Astrocyte of the spinal cord (primary cell): ENCODE results near the gene LIN9.
"Not testable (repeated sequence)": the region's sequence is repeated elsewhere in the genome, so short reads cannot be mapped to it uniquely, and the experiment has no call there.

Experiments
- DNase-seq: peaks from one replicate; pipeline ENCODE4 v3.0.0; 2011; ENCODE audit warnings: low read depth, low spot score
- H3K4me3 ChIP-seq: 2 replicates; pipeline ENCODE4 v1.5.1; 2011; ENCODE audit warnings: low read depth, mild to moderate bottlenecking, low read length, moderate library complexity
- CTCF ChIP-seq: IDR thresholded peaks from 2 replicates; pipeline ENCODE4 v1.5.1; 2012; ENCODE audit warnings: low read depth, mild to moderate bottlenecking, low read length, inconsistent platforms
- in situ Hi-C: cut with HindIII; loops from 2 replicates; pipeline ENCODE4 v1.10.0; 2017; ENCODE audit warnings: low sequenced_read_pairs

LIN9 gene

GRCh38 chr1:226276987-226277386 is 32.0 kb downstream of the LIN9 start:
- in situ Hi-C loops: no loop called here
- no peak for TF ChIP-seq CTCF
- no peak overlapping the region for H3K4me3 ChIP-seq
- no peak for DNase-seq

- no peak for TF ChIP-seq CTCF
- H3K4me3 ChIP-seq: no peak overlapping the region
- DNase-seq: no peak
- in situ Hi-C loops: no loop called here
These were observed 32.8 kb downstream of the LIN9 start for GRCh38 chr1:226276077-226276682.

- TF ChIP-seq CTCF: no peak
- DNase-seq: peak; percentile 5
- no peak overlapping the region for H3K4me3 ChIP-seq
- in situ Hi-C loops: no loop called here
These were observed 34.8 kb downstream of the LIN9 start for GRCh38 chr1:226274138-226274537.

- DNase-seq, in situ Hi-C loops: not testable (repeated sequence)
These were observed 36.6 kb downstream of the LIN9 start for GRCh38 chr1:226272233-226272902.

GRCh38 chr1:226268421-226269124 is 40.4 kb downstream of the LIN9 start:
- in situ Hi-C loops: no loop called here
- peak; percentile 38 for DNase-seq
- no peak overlapping the region for H3K4me3 ChIP-seq
- no peak for TF ChIP-seq CTCF

More at GRCh38 chr1:226272233-226272902, 36.6 kb downstream of the LIN9 start:
- not testable (repeated sequence) for H3K4me3 ChIP-seq

- no peak for TF ChIP-seq CTCF
- in situ Hi-C loops: no loop called here
- DNase-seq: no peak
- H3K4me3 ChIP-seq: no peak overlapping the region
These were observed 47.1 kb downstream of the LIN9 start for GRCh38 chr1:226261818-226262217.

- in situ Hi-C loops: no loop called here
- DNase-seq: no peak
- no peak overlapping the region for H3K4me3 ChIP-seq
- no peak for TF ChIP-seq CTCF
These were observed 53.6 kb downstream of the LIN9 start for GRCh38 chr1:226255380-226255779.
